Left renal pelvis (tissue), 4 donors: ENCODE measurements around the gene AKAP6. TPM values are rescaled to one million over a fixed set of nuclear protein-coding genes. Genes with fewer than 3 reads are reported as not detected.

ENCODE experiments used
- DNase-seq, 4 donors: peaks; one replicate each; pipeline ENCODE4 v3.0.0-alpha.2; 2013; ENCODE audit warnings: low read depth in 4 of 4, low spot score in 3 of 4
- polyA plus RNA-seq, 4 donors: library from polyadenylated mRNA; unstranded; fragments of 120-200 nt; gene quantifications; one replicate each; pipeline ENCODE4 v1.2.1, GENCODE V29; 2013; ENCODE audit not compliant: insufficient read length in 4 of 4

The AKAP6 gene
- polyA plus RNA-seq, 4 donors = 1.3 to 3.2 (median 2.2) TPM

GRCh38 chr14:32694795-32695449 is 365.8 kb downstream of the AKAP6 start:
- no peak for DNase-seq

- no peak for DNase-seq
These were observed 367.4 kb downstream of the AKAP6 start for GRCh38 chr14:32696325-32697091.

DNA sequence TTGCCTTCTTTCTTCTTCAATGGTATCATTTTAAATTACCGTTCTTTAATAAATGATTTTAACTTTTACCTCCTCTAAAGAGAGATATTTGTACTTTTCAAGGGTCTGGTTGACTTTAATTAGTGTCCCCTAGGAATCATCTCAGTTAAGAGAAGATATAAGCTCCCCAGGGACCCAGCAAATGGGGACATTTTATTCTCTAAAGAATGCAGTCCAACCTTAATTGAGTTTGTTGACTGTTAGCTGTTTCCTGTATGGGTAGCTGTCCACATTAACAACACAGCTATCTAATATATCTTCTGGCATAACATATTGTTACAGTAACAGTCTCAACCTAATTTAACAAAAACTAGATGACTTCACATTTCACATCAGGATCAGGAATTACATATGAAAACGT is 368.0 kb downstream of the AKAP6 start:
- no peak for DNase-seq

- no peak for DNase-seq
These were observed 368.6 kb downstream of the AKAP6 start for GRCh38 chr14:32697704-32698103.

- DNase-seq = no peak
These were observed 369.7 kb downstream of the AKAP6 start for GRCh38 chr14:32698831-32699230.

DNA sequence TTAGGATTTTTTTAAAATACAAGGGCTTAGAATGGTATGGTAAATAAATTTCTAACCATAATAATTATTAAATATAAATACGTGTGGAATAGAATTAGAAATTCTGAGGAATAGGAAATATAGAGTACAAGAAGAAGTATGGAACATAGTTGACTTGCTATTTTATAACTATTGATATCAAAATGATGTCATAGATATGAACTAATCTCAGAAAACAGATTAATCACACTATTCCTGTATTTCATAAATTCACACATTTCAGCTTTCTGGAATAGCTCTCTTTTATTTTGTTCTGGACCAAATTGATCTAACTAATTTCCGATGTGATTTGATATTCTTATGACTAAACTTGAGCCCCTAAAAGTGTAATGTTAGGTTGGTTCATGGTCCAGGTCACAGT is 372.4 kb downstream of the AKAP6 start:
- DNase-seq = no peak

- no peak for DNase-seq
These were observed 373.0 kb downstream of the AKAP6 start for GRCh38 chr14:32702088-32702487.

DNA sequence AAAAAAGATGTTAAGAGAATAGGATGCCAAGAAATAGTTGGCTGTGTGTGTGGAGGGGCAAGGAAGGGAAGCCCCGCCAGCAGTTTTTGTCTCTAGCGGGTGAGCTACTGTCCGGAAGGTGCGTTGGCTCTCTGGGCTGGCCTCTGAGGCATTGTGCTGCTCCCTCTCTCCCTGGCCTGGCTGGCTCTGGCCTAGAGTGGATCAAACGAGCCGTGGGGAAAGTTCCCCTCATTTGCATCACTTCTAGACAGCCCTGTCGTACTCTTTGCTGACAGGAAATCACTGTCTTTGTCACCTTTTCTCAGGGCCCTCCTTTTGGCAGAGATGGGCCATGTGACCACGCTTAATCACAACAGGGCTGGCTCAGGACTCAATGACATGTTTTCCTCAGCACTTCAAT is 373.5 kb downstream of the AKAP6 start:
- no peak for DNase-seq

GRCh38 chr14:32703183-32703621 is 374.1 kb downstream of the AKAP6 start:
- DNase-seq = no peak

GRCh38 chr14:32706721-32707519 is 377.8 kb downstream of the AKAP6 start:
- no peak for DNase-seq

DNA sequence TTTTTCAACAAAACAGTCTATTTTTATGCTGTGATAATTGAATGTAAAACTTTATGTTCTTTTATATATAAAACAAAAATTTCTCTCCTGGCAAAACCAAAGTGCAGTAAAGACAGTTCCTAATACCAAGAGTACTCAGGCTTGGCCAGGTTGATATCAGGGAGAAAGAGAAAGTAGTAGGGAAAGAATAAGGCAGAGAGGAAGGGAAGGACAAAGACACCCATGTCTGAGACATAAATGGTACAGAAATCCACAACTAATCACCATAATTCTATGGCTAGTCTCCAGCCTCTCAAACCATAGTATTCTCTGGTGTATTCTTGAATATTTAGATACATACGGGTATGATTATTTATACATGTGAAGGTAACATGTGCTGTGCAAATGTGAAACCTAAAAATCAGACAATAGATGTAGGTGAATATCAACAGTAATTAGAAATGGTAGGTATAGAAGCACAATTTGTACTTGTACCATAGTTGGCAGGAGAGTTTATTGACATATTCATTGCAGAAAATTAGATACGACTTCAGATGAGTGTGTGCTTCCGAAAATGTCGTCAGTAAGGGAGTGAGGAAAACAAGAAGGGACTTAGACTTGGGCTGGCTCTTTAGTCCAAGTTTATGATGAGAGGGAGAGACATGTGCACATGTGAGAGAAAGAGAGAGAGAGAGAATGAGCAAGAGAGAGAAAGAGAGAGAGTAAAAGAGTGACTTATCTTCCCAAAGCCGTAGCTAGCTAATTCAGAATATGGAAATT is 378.8 kb downstream of the AKAP6 start:
- no peak for DNase-seq

DNA sequence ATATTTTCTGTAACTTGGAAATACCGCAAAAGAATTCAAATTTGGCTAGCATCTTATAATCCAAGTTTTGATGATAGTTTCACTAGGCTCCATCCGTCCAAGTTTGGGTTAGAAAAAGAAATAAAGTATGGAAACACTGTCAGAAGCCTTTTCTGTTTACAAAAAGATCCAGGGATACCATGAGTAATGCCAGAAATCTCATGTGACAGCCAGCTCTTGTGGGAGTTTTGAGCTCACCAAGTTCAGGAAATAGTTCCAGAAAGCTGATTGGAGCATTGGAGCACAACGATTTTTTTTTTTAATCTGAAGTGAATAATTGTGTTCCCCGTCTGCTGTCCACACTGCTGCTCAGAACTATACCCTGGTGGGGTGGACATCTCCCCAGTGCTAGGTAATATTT is 379.9 kb downstream of the AKAP6 start:
- peak in 1 of 4 donors; percentile 34 for DNase-seq

DNA sequence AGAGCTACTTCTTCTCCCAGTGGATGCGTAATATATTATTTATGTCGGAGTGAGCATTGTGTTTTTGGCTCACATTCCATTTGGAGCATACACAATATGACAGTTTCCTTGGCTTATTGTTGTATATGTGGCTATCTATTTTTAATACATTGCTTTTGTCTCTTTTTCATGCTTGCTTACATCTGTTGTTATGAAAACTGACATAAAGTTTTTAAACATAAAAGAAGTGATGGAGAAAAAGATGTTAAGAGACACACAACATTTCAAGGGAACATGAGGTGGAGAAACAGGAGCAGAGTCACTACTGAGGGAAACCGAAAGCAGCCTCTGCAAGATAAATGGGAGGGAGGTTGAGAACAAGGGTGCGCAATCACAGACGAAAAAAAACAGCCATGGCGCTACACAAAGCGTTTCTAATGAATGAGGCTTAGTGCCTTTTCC is 381.2 kb downstream of the AKAP6 start:
- no peak for DNase-seq

DNA sequence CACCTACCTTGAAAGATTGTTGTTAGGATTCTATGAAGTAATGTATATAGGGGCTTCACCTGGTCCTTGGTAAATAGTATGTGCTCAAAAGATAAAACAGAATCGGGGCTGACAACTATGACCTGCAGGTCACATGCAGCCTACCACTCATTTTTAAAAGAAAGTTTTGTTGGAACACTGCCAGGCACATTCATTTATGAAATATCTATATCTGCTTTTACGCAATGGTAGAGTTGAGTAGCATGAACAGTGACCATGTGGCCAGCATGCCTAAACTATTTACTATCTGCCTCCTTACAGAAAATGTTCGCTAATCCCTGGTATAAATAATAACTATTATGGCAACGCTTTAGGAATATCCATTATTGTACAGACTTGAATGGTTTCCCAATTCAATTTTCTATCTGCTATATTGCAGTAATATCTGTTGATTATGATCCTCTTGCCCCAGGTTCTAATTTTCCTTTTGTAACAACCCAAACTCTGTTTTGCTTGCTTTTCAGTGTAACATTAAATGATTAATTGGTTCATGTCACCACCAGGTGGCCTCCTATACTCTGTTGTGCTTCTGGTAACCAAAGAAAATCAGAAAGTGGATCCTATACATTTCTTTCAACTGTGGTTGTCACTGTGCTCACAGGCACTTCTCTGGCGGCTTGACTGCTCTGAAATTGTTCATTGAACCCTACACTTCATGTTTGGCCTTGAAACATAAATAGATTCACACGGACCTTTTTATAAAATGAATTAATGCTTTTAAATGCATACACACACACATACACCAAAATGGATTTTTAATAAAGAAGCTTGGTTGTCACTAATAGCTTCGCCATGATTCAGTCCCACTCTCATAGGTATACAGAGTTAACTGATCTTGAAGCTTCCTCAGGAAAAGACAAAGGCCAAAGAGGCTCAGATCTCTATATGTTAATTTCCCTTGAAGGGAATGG is 381.9 kb downstream of the AKAP6 start:
- DNase-seq = peak in 1 of 4 donors; percentile 40

DNA sequence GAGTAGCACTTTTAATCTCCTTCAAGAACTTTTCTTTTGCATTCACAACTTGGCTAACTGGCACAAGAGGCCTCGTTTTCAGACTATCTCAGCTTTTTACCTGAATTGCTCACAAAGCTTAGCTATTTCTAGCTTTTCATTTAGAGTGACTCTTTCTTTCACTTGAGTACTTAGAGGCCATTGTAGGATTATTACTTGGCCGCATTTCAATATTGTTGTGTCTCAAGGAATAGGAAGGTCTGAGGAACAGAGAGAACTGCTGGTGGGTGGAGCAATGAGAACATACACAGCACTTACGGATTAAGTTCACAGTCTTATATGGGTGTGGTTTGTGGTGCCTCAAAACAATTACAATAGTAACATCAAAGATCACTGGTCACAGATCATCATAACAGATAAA is 384.8 kb downstream of the AKAP6 start:
- DNase-seq = no peak

GRCh38 chr14:32719601-32720000 is 390.5 kb downstream of the AKAP6 start:
- DNase-seq = no peak

DNA sequence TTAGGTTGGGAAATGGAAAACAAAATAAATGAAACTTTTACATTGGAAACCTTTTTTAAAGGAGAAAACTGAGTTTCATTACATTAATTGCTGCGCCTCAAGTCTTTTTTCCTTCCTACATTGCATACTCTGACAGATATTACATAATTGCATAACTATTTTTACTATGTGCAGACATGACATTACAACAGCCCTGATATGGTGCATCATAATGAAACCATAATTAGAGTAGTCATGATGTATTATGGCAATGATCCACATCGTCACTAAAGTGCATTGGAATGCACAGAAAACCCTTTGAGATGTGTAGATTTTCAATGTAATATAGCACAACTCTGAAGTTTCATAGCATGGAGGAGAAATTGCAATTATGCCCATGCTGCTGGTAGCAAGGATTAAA is 391.8 kb downstream of the AKAP6 start:
- no peak for DNase-seq

- no peak for DNase-seq
These were observed 393.6 kb downstream of the AKAP6 start for GRCh38 chr14:32722631-32723183.

- no peak for DNase-seq
These were observed 395.9 kb downstream of the AKAP6 start for GRCh38 chr14:32724867-32725471.
